ENCODE results near the gene GIT1.
"Not testable (repeated sequence)": the region's sequence is repeated elsewhere in the genome, so short reads cannot be mapped to it uniquely, and the experiment has no call there.

The GIT1 gene

GRCh38 chr17:29560316-29560715 is 29.1 kb downstream of the GIT1 start:
- Mint-ChIP-seq H3K36me3 (ENCODE audit: low read depth) (peaks cover 17% of the 10 kb centered on the region), H3K4me3 (no peak overlapping the region), H3K9me3 (no peaks in the 10 kb centered on the region), H3K27me3 (no peaks in the 10 kb centered on the region), H3K27ac (no peak overlapping the region), H3K4me1 (ENCODE audit: low read depth) (peaks cover 63% of the 10 kb centered on the region)

GRCh38 chr17:29559640-29560039 is 29.8 kb downstream of the GIT1 start:
- H3K36me3 Mint-ChIP-seq (ENCODE audit: low read depth), result peaks cover 17% of the 10 kb centered on the region
- no peaks in the 10 kb centered on the region for H3K9me3 Mint-ChIP-seq
- no peaks in the 10 kb centered on the region for H3K27me3 Mint-ChIP-seq

GRCh38 chr17:29558139-29558538 is 31.3 kb downstream of the GIT1 start:
- H3K27me3 Mint-ChIP-seq, H3K9me3 Mint-ChIP-seq, H3K27ac Mint-ChIP-seq, H3K4me3 Mint-ChIP-seq: not testable (repeated sequence)
- peaks cover 50% of the 10 kb centered on the region for H3K4me1 Mint-ChIP-seq (ENCODE audit: low read depth)
- H3K36me3 Mint-ChIP-seq (ENCODE audit: low read depth), result peaks cover 17% of the 10 kb centered on the region

More at GRCh38 chr17:29559640-29560039, 29.8 kb downstream of the GIT1 start:
- no peak overlapping the region for H3K4me3 Mint-ChIP-seq
- peaks cover 59% of the 10 kb centered on the region for H3K4me1 Mint-ChIP-seq (ENCODE audit: low read depth)
- no peak overlapping the region for H3K27ac Mint-ChIP-seq

- Mint-ChIP-seq H3K36me3 (ENCODE audit: low read depth) (peaks cover 13% of the 10 kb centered on the region), H3K27me3 (no peaks in the 10 kb centered on the region), H3K27ac (peak overlapping the region; percentile 45), H3K9me3 (no peaks in the 10 kb centered on the region), H3K4me3 (no peak overlapping the region), H3K4me1 (ENCODE audit: low read depth) (peaks cover 46% of the 10 kb centered on the region)
Measured at GRCh38 chr17:29557739-29558116, 31.7 kb downstream of the GIT1 start.

GRCh38 chr17:29557085-29557738 is 32.2 kb downstream of the GIT1 start:
- H3K4me1 Mint-ChIP-seq (ENCODE audit: low read depth), result peaks cover 41% of the 10 kb centered on the region
- no peaks in the 10 kb centered on the region for H3K9me3 Mint-ChIP-seq
- H3K36me3 Mint-ChIP-seq (ENCODE audit: low read depth), result peaks cover 10% of the 10 kb centered on the region
- H3K4me3 Mint-ChIP-seq, result no peak overlapping the region
- H3K27ac Mint-ChIP-seq, result peak overlapping the region; percentile 45
- H3K27me3 Mint-ChIP-seq, result no peaks in the 10 kb centered on the region

- Mint-ChIP-seq H3K4me3 (no peak overlapping the region), H3K4me1 (ENCODE audit: low read depth) (peaks cover 33% of the 10 kb centered on the region), H3K36me3 (ENCODE audit: low read depth) (peaks cover 2% of the 10 kb centered on the region), H3K27me3 (no peaks in the 10 kb centered on the region), H3K9me3 (no peaks in the 10 kb centered on the region), H3K27ac (no peak overlapping the region)
Measured at GRCh38 chr17:29555840-29556239, 33.6 kb downstream of the GIT1 start.

GRCh38 chr17:29549177-29549923 is 40.1 kb downstream of the GIT1 start:
- H3K4me1 Mint-ChIP-seq (ENCODE audit: low read depth), result peaks cover 15% of the 10 kb centered on the region
- H3K4me3 Mint-ChIP-seq, result no peak overlapping the region
- H3K36me3 Mint-ChIP-seq (ENCODE audit: low read depth), result peaks cover 6% of the 10 kb centered on the region
- H3K9me3 Mint-ChIP-seq, result no peaks in the 10 kb centered on the region
- H3K27me3 Mint-ChIP-seq, result no peaks in the 10 kb centered on the region
- no peak overlapping the region for H3K27ac Mint-ChIP-seq

GRCh38 chr17:29546830-29547229 is 42.6 kb downstream of the GIT1 start:
- Mint-ChIP-seq H3K4me1 (ENCODE audit: low read depth) (peaks cover 15% of the 10 kb centered on the region), H3K4me3 (no peak overlapping the region)

GRCh38 chr17:29546085-29546484 is 43.4 kb downstream of the GIT1 start:
- peaks cover 15% of the 10 kb centered on the region for H3K4me1 Mint-ChIP-seq (ENCODE audit: low read depth)
- no peak overlapping the region for H3K27ac Mint-ChIP-seq
- no peaks in the 10 kb centered on the region for H3K27me3 Mint-ChIP-seq
- H3K4me3 Mint-ChIP-seq, result no peak overlapping the region
- peaks cover 19% of the 10 kb centered on the region for H3K36me3 Mint-ChIP-seq (ENCODE audit: low read depth)
- no peaks in the 10 kb centered on the region for H3K9me3 Mint-ChIP-seq

More at GRCh38 chr17:29546830-29547229, 42.6 kb downstream of the GIT1 start:
- H3K27me3 Mint-ChIP-seq, result no peaks in the 10 kb centered on the region
- no peaks in the 10 kb centered on the region for H3K9me3 Mint-ChIP-seq
- H3K36me3 Mint-ChIP-seq (ENCODE audit: low read depth), result peaks cover 19% of the 10 kb centered on the region
- H3K27ac Mint-ChIP-seq, result no peak overlapping the region

- H3K4me1 Mint-ChIP-seq (ENCODE audit: low read depth), result peaks cover 9% of the 10 kb centered on the region
- H3K27me3 Mint-ChIP-seq, result no peaks in the 10 kb centered on the region
- peaks cover 29% of the 10 kb centered on the region for H3K36me3 Mint-ChIP-seq (ENCODE audit: low read depth)
- H3K27ac Mint-ChIP-seq, result no peak overlapping the region
- no peaks in the 10 kb centered on the region for H3K9me3 Mint-ChIP-seq
- H3K4me3 Mint-ChIP-seq, result no peak overlapping the region
Measured at GRCh38 chr17:29544066-29544465, 45.4 kb downstream of the GIT1 start.

GRCh38 chr17:29533976-29534375 is 55.5 kb downstream of the GIT1 start:
- Mint-ChIP-seq H3K4me1 (ENCODE audit: low read depth) (no peaks in the 10 kb centered on the region), H3K4me3 (no peak overlapping the region), H3K27me3 (no peaks in the 10 kb centered on the region), H3K36me3 (ENCODE audit: low read depth) (peaks cover 30% of the 10 kb centered on the region), H3K9me3 (no peaks in the 10 kb centered on the region), H3K27ac (no peak overlapping the region)

- H3K4me3 Mint-ChIP-seq, result no peak overlapping the region
- H3K27me3 Mint-ChIP-seq, result no peaks in the 10 kb centered on the region
- no peak overlapping the region for H3K27ac Mint-ChIP-seq
- H3K36me3 Mint-ChIP-seq (ENCODE audit: low read depth), result peaks cover 22% of the 10 kb centered on the region
- no peaks in the 10 kb centered on the region for H3K9me3 Mint-ChIP-seq
- no peaks in the 10 kb centered on the region for H3K4me1 Mint-ChIP-seq (ENCODE audit: low read depth)
Measured at GRCh38 chr17:29526322-29526721, 63.1 kb downstream of the GIT1 start.

GRCh38 chr17:29524692-29525091 is 64.8 kb downstream of the GIT1 start:
- H3K4me3 Mint-ChIP-seq, result no peak overlapping the region
- no peaks in the 10 kb centered on the region for H3K9me3 Mint-ChIP-seq
- H3K27me3 Mint-ChIP-seq, result no peaks in the 10 kb centered on the region
- H3K27ac Mint-ChIP-seq, result no peak overlapping the region
- peaks cover 18% of the 10 kb centered on the region for H3K36me3 Mint-ChIP-seq (ENCODE audit: low read depth)
- H3K4me1 Mint-ChIP-seq (ENCODE audit: low read depth), result no peaks in the 10 kb centered on the region

Data from stimulated activated naive CD8-positive, alpha-beta T cell treated with anti-CD3 and anti-CD28 coated beads, Interleukin-15, Interleukin-2, amounts not matched to agents 100 ng/mL and 50 ng/mL, for 24 hours (primary cell).